ENCODE data around the gene VRK3.
"Not testable (repeated sequence)": the region's sequence is repeated elsewhere in the genome, so short reads cannot be mapped to it uniquely, and the experiment has no call there.

Gene VRK3

DNA sequence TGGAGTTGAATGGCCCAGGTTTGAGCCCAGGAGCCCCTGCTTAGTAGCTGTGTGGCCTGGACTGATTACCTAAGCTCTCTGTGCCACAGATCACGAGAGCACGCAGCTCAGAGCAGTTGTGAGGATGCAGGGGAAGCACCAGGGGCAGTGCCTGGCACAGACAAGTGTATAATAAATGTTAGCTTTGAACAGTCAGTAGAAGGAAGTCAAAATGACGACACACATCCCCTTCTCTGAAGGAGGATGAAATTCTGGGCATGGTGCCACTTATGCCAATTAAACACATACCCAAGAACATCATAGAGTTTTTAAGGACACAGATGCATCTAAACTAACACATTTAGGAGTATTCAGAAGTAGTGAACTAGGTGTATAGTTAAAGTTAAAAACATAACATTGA lies 39.3 kb downstream of the VRK3 start:
- DNase-seq = no peak

DNA sequence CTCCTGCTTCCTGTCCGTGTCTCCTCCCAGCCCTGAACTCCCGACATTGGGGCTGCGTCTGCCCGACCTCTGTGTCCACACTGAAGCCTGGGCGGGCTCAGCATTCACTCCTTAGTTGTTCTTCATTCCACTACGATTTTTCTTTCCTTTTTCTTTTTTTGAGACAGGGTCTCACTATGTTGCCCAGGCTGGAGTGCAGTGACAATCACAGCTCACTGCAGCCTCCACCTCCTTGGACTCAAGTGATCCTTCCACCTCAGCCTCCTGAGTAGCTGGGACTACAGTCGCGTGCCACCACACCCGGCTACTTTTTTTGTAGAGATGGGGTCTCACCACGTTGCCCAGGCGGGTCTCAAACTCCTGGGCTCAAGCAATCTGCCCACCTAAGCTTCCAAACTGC lies 40.7 kb downstream of the VRK3 start:
- no peak for DNase-seq

DNA sequence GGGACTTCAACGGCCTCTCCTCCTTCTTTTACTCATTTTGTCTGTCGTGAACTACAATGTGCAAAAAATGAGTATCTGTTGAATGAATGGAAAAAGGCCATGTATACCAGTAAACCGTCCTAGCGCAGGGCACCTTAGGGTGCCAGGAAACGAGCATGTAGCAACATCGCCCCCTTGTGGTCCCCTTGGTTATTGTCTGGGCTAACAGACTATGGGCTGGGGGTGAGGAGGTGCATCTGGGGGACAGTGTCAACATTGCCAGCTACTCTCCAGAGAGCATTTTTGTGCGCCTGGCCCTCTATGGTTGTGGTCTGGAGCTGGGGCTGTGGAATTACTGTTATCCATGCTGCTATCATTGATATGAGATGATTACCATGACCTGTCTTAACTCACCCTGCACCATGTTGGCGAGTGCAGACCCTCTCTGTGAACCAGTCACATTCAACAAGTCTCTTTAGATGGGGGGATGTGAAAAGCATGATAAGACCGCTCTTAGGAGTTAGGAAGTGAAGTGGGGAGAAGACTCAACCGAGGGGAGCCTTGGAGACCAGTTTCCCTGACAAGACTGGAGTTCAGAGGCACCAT lies 41.4 kb downstream of the VRK3 start:
- peak in 1 of 2 experiments; percentile 65 for DNase-seq

DNA sequence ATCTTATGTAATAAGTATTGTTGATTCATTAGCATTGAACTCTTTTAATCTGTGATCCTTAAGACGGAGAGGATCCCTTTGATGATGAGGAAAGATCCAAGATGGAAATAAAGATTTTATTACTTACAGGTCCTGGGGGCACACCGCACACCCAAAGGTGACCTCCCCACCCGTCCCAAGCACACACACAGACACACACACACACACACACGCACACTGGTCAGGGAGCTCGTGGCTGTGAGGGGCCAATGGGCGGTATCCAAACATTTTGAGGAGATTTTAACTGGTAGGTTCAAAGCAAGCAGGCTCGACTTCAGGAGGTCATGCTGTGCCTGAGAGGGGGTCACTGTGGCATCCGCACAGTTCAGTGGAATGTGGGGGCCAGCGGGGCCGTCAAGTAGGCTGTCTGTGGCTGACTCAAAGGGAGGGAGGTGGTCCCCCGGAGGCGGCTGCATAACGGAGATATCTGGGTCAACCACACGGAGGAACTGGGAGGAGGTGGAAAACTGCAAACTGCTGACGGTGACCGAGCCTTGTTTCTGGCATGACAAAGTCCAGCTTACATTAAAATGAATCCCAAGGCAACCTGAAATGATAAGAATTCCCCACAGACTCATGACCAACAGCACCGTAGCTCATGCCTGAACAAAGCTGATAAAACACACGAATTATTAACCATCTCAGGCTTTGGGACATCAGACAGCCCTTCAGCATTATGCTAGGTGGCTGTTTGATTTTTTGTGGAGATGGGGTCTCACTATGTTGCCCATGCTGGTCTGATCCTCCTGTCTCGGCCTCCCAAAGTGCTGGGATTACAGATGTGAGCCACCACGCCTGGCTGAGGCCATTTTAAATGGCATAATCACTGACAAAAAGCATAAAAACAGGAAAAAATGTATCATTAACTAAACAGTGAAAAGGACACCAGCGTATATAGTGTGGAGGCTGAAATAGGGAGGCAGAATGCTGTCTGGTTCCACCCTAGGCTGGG lies 43.3 kb downstream of the VRK3 start:
- no peak for DNase-seq

DNA sequence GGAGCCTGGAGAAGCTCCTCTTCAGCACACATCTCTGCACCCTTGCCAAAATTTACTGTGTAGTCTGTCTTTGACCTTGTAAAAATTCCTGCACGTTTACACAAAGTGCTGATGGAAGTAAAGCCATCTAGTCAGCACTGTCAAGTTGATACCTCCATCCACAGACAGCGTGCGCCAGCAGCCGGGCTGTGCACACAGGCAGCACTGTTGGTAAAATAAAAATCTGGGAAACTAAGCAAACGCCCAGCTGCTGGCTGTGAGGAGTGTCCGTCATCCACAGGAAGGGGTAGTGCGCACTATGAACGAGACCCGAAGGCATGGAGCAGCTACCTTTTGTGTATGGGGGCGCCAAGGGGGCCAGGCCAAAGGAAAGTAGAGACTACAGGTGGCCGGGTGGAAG lies 46.8 kb downstream of the VRK3 start:
- no peak for DNase-seq

DNA sequence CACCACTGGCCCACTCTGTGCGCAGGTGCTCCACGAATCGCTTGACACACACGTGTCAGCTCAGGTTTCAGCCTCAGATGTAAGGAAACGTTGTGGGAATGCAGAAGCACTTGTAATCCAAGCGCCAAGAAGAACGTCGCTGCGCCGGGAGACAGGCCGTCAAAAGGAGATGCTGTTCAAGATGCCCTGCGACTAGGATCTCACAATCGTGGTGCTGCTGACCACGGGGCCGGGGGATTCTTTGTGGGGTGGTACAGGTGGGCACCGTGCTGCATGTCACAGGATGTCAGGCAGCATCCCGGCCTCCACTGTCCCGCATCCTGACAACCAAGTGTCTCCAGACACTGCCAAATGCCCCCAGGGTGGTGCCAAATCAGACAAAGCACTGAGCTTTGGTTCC lies 47.3 kb downstream of the VRK3 start:
- DNase-seq = no peak

DNA sequence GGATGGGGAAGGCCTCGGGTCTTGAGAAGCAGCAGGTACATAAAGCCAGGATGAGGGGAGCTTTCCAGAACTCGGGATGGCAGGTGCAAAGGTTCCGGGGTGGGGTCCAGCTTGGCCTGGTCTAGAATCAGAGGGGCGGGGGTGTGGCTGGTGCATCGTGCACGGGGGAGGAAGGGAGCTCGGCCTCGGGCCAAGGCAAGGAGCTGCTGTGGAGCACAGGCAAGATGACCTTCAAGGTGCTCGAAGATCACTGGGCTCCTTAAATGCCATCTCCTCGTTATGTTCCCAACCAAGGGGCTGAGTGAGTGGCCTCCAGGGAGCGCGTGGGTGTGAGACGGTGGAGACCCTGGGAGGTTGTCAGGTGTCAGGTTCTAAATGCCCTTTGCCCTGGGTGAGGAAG lies 48.1 kb downstream of the VRK3 start:
- no peak for DNase-seq

DNA sequence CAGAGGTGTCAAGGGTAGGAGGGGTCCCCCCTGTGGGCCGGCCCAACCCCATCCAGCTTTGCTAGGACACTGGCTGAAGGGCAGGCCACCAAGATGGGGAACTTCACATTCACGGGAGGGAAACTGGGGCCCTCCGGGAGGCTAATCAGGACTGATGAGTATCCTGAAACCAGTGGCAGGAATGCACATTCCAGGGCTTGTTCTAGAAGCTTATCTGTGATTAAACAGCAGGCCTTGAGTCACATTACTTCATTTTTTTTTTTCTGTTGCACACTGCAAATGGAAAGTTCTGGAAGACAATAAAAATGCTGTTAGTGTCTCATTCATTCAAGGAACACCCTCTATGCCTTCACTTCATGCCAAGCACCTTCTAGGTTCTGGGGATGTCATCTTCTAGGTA lies 48.7 kb downstream of the VRK3 start:
- DNase-seq = no peak

DNA sequence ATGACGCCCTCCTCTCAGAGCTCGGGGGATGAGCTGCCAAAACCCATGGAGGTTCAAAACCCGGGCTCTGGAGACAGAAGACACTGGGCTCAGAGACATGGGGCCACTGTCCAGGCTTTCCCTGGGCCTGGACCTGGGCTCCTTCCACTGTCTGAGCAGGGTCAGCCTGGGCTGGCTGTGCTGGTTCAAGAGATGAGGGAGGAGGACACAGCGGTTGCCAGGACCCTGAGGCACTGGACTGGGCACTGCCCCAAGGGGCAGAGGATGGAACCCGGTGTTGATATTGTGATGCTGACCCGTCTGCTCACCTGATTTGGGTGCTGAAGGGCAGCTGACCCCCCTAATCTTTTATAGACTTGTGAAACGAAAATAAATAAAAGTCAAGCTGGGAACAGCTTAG lies 50.1 kb downstream of the VRK3 start:
- no peak for DNase-seq

DNA sequence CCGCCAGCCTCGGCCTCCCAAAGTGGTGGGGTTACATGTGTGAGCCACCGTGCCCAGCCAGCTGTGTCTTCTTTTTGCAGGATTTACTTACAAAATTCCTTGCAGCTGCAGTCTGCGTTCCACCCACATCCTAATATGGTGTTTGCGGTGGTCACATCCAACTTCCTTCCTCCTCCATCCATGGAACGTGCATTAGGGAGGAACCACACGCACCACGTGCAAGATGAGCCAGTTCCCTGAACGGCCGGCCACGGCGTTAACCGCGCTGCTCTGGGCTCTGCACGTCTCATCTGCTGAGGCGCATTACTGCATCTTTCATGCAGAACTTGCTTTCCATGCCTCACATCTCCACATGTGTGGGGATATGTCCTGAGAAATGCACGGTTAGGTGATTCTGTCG lies 51.2 kb downstream of the VRK3 start:
- no peak for DNase-seq

DNA sequence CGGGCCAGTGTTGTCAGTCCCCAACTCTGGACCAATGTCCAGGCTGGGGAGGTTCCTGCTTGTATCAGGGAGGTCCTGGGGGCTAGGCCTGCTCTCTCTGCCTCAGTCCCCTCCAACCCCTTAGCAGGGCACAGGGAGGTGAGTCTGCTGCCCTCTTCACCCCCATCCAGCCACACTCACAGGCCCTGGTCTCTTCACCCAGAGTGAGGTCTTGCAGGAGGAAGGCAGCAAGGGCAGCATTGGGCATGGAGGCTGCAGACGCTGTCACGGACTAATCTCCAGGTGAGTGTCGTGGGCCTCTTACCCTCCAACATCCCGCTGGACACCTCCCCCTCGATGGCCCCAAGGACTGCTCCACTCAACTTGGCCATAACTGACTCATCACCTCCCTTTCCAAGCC lies 52.3 kb downstream of the VRK3 start:
- DNase-seq = no peak

DNA sequence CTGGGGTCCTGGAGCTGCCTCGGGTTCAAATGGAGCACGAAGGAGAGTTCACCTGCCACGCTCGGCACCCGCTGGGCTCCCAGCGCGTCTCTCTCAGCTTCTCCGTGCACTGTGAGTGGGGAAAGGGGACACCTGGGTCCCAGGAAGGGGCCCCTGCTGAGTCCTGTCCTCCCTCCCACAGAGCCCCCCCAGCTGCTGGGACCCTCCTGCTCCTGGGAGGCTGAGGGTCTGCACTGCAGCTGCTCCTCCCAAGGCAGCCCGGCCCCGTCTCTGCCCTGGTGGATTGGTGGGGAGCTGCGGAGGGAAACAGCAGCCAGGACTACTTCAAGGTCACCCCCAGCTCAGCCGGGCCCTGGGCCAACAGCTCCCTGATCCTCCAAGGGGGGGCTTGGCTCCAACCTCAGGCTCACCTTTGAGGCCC lies 53.2 kb downstream of the VRK3 start:
- no peak for DNase-seq

DNA sequence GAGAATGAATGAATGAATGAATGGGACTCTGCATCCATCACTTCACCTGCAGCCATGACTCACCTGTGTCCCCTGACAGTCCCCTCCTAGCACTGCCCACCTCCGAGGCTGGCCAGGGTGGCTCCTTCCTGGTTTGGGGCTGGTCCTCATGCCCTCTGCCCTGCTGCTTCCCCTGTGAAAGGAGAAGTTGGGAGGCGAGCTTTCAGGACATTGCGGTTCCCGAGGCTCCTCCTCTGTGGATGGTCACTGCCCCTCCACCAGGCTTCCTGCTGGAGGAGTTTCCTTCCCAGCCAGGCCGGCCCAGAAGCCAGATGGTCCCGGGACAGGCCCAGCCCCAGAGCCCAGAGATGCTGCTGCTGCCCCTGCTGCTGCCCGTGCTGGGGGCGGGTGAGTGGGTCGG lies 55.8 kb downstream of the VRK3 start:
- DNase-seq = not testable (repeated sequence)

DNA sequence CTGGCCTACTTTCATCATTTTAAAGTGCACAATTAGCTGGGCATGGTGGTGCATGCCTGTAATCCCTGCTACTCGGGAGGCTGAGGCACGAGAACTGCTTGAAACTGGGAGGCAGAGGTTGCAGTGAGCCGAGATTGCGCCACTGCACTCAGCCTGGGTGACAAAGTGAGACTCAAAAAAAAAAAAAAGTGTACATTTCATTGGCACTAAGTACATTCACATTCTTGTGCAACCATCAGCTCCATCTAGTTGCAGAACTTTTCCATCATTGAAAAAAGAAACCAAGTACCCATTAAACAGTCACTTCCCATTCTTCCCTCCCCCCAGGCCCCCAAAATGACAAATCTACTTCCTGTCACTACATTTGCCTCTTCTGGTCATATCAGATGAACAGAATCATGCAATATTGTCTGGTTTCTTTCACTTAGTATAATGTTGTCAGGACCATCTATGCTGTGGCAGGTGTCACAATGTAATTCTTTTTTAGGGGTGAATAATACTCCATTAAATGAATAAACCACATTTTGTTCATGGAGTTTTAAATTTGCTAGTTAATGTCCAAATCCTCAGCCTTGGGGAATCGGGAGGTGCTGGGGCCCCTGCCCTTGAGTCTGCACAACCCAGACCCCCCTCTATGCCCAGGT lies 56.8 kb downstream of the VRK3 start:
- no peak for DNase-seq

DNA sequence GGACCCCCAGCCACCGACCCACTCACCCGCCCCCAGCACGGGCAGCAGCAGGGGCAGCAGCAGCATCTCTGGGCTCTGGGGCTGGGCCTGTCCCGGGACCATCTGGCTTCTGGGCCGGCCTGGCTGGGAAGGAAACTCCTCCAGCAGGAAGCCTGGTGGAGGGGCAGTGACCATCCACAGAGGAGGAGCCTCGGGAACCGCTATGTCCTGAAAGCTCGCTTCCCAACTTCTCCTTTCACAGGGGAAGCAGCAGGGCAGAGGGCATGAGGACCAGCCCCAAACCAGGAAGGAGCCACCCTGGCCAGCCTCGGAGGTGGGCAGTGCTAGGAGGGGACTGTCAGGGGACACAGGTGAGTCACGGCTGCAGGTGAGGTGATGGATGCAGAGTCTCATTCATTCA lies 64.2 kb downstream of the VRK3 start, which contains the start of gene SIGLEC11:
SIGLEC11 (minus strand) TSS at position 193 of the 400 bp plus-strand sequence; CDS start at position 102, 91 bp downstream.
- DNase-seq = not testable (repeated sequence)

DNA sequence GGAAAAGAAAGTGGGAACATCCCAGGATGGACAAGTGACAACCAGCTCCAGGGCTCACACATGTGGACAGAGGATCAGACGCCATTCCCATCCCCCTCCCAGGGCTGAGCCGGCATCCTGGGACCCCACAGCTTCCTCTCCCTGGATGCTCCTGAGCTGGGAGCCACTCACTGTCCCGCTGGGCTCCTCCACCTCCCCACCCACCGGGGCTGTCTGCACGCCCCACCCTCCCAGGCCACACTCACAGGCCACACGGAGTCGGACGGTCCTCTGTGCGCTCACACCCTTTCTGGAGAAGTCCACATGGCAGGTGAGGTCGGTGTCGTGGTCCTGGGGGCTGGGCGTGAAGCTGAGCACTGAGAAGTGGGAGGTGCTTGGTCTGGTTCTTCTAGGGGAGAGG lies 65.3 kb downstream of the VRK3 start:
- not testable (repeated sequence) for DNase-seq

DNA sequence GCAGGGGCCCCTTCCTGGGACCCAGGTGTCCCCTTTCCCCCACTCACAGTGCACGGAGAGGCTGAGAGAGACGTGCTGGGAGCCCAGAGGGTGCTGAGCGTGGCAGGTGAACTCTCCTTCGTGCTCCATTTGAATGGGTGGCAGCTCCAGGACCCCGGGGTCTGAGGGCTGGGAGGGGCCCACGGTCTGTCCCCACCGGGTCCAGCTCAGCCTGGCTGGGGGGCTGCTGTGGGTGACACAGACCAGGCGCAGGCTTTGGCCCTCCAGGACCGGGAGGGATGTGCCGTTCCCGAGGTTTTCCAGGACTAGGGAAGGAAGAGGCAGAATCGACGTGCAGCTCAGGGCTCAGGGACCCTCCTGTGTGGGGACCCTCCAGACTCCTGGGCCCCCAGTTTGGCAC lies 66.6 kb downstream of the VRK3 start:
- DNase-seq = not testable (repeated sequence)

DNA sequence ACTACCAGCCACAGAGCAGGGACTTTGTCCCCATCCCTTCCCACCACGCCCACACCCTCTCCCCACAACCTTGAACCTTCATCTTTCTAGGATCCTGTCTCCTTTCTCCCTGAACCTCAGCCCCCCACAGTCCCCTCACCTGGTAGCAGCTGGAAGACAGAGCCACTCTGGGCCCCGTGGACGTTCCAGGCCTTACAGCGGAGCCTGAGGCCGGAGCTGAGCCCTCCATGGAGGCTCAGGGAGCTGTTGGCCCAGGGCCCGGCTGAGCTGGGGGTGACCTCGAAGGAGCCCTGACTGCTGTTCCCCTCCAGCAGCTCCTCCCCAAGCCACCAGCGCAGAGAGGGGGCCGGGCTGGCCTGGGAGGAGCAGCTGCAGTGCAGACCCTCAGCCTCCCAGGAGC lies 67.0 kb downstream of the VRK3 start:
- DNase-seq = not testable (repeated sequence)

DNA sequence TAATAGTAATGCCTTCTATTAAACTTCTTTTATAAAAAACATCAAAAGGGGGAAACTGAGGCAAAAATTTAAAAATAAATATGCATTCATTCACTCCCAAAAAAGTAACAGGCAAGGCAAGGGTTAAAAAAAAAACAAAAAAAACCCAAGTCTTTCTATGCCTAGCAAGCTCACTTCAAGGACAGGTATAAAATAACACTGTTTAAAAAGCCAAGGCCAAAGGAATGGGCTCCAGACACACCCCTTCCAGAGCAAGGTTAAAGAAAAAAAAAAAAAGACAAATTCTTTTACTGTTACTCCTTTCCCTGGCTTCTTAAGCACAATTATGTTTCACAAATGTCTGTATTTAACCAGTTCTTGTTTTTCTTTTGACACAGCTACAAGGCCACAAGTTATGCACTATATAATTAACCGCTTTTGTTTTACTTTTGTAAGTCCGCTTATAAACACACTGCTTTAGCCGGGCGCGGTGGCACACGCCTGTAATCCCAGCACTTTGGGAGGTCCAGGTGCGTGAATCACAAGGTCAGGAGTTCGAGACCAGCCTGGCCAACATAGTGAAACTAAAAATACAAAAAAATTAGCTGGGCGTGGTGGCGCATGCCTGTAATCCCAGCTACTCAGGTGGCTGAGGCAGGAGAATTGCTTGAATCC lies 67.8 kb downstream of the VRK3 start:
- no peak for DNase-seq

DNA sequence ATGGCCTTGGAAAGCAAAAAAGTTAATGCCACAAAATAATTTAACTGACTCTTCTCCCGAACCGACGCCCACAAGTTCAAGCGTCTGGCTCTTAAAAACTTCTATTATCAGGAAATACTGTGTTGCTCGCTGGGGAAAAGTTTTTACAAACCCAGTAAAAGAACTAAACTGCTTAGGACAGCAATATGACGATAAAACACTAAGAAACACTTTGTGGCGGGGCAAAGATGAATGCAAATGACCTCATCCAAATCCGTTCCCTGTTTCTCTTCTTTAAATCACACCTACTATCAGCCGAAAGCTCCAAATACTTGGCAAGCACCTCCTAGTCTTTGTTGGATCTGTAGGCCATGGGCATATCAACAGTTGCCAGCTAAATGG lies 69.1 kb downstream of the VRK3 start:
- DNase-seq = no peak

DNA sequence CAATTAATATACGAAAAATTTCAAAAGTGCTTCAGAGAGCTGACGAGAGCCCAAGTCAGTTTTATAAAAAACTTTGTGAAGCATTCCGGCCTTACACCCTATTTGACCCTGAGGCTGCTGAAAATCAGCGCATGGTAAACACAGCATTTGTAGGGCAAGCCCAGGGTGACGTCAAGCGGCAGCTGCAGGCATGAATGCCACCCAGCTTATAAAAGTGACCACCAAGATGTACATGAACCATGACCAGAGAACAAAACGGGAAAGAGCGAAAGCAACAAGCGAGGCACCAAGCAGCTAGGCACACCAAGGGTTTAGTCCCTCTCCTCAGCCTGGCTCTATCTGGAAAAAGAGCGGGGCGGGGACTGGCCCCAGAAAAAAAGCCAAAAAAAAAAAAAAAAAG lies 70.2 kb downstream of the VRK3 start:
- no peak for DNase-seq

DNA sequence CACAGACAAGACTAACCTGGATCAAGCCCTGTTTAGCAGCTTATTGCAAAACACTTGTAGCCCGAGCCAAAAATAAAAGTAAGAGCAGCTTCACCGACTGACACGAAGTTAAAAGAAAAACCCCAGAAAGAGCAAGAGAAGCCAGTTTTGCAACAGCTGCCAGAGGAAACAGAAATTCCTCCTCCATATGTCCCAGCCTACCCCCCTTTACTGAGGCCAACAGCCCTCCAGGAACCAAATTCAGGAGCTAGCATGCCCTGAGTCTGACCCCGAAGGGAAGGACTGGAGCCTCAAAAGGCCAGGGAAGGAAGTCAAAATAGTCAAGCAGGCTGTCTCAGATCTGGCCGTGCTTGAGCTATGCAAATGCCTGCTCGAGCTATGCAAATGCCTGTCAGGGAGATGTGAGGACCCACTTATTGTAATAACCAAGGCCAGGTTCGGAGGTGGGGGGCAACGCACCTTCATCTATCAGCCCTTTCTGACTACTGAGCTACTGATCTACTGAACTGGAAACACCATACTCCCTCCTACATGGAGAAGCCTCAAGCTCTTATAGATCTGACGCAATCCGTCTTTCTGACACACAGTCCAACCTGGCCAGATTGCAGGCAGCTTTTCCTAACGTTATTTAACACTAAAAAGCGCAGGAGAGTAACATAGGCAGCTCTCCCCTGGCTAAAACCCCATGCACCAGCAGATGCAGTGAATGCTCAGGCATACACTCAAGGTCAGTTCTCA lies 70.9 kb downstream of the VRK3 start:
- DNase-seq = peak in 1 of 2 experiments; percentile 33

DNA sequence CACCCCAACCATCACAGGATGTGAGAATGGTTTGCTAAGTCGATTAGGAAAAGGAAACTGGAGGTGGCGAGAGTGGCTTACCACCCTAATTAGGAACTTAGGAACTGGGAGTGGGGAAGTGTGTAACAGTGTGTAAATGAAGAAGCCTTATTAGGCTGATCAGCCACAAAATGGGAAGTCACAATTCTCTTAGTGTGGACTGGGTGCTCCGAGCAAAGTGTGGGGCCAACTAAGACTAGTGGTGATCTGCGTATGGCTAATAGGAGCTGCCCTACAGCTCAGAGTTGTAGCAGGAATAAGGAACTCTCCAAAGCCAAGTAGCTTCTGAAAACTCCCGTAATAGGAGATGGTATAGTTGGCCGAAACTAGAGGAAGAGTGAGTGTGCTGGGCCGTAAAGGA lies 71.8 kb downstream of the VRK3 start:
- DNase-seq = no peak

Data from NCI-H524 (cell line).